ENCODE results near the gene MLST8. TPM values are rescaled to one million over a fixed set of nuclear protein-coding genes. Genes with fewer than 3 reads are reported as not detected.
A peak's percentile ranks its signal among the peaks of the same experiment; 100 is the strongest.

Gene MLST8
- total RNA-seq, 1 experiment from 2014 or later, result 87.6 TPM

DNA sequence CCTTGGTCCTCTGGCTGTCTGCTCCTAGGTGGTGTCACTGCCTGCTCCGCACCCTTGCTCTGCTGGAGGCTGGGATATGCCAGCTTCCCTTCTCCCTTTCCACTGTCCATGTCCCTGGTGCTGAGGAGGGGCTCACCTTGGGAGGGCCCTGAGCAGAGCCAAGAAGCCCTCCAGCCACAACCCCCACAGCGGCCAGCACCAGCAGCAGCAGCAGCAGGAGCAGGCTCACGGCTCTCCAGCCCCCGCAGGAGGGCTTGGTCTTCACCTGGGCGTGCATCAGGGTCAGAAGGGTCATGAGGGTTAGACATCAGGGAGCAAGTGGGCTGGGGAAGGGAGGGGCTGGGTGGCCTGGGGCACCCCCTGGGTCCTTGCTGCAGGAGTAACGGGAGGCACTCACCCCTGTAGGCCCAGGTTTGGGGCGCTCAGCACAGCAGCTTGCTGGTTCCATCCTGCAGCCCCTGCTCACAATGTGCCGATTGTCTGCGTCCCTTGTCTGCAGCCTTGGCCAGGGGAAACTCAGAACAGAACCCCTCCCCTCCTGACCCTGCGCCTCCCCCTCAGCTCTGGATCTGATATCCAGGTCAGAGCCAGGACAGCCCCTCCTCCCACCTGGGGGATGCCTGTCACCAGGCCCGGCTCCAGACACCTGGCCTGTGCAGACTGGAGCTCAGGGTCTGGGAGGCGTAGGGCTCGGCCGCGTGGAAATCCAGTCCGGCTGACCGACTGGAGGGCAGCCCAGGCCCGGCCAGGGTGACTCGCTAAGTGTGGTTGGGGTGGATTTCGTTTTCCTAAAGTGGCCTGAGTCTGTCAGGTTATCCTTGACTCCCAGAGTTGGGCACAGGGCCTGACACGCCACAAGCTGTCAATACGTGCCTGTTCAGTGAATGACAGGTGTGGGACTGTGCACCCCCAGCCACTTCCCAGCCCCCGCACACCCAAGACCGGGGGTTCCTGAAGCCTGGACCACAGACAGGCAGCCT, 5.4 kb downstream of the MLST8 start, which contains the start of gene BRICD5:
BRICD5 (minus strand) TSS at position 478 of the 980 bp plus-strand sequence; CDS start at position 448, 30 bp downstream.
- H3K9me3 Mint-ChIP-seq (ENCODE audit: unreplicated experiment), result no peaks in the 10 kb centered on the region
- no peak within 1 kb of the TSS for H3K4me3 Mint-ChIP-seq (ENCODE audit: unreplicated experiment)
- TF ChIP-seq, protein P1, sequence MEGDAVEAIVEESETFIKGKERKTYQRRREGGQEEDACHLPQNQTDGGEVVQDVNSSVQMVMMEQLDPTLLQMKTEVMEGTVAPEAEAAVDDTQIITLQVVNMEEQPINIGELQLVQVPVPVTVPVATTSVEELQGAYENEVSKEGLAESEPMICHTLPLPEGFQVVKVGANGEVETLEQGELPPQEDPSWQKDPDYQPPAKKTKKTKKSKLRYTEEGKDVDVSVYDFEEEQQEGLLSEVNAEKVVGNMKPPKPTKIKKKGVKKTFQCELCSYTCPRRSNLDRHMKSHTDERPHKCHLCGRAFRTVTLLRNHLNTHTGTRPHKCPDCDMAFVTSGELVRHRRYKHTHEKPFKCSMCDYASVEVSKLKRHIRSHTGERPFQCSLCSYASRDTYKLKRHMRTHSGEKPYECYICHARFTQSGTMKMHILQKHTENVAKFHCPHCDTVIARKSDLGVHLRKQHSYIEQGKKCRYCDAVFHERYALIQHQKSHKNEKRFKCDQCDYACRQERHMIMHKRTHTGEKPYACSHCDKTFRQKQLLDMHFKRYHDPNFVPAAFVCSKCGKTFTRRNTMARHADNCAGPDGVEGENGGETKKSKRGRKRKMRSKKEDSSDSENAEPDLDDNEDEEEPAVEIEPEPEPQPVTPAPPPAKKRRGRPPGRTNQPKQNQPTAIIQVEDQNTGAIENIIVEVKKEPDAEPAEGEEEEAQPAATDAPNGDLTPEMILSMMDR (IDR thresholded peaks at IDR 0.05; ENCODE audit: unreplicated experiment), result no peak
- H3K27me3 Mint-ChIP-seq (ENCODE audit: insufficient read depth, unreplicated experiment), result no peaks in the 10 kb centered on the region
- no TSS peak for BruUV-seq (replicated peaks)
- peaks cover 44% of the 10 kb centered on the region for H3K36me3 Mint-ChIP-seq (ENCODE audit: insufficient read depth, unreplicated experiment)
- ChIA-PET CTCF (interaction anchor here (0.7 to 1.4 kb wide), 2 partner anchors 49 to 948 kb away, joined by 3 to 6 read pairs; no protein-coding TSS in a partner anchor), POLR2A (interaction anchor here (0.8 to 1.7 kb wide), 2 partner anchors 41 to 56 kb away, joined by 5 to 6 read pairs; partner anchors contain the start of genes ECI1 and TRAF7)
- intact Hi-C loops (cut with micrococcal nuclease), result loop anchor here (5.0 kb wide), 1 partner anchor 58 kb away; no protein-coding TSS in a partner anchor
- H3K4me1 Mint-ChIP-seq (ENCODE audit: insufficient read depth, unreplicated experiment), result peaks cover 27% of the 10 kb centered on the region
- DNase-seq (ENCODE audit: unreplicated experiment), result no peak
- H3K27ac Mint-ChIP-seq (ENCODE audit: low read depth, unreplicated experiment), result peak within 1 kb of the TSS; percentile 33

DNA sequence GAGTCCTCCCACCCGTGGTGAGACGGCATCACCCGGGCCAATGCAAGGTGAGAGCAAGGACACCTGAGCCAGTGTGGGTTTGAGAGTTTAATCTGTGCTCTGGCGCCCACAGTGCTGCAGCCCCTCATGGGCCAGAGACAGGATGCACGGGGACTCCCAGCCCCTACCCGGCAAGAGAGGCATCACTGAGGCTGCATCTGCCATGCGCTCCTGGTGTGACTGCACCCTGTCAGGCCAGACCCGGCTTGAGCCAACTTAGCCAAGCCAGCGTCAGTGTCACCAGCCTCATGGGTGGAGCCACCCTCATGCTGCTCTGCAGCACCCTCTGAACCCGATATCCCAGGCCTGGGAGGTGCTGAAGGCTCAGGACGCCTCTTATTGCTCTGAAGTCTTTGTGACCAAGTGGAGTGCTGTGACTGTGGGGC, 6.7 kb downstream of the MLST8 start:
- ChIA-PET POLR2A (interaction anchor here (0.7 to 1.8 kb wide), 15 partner anchors 11 to 321 kb away, joined by 3 to 8 read pairs (median 6); partner anchors contain the start of genes E4F1, ECI1, GFER and RPS2), CTCF (interaction anchor here (0.9 kb wide), 1 partner anchor 39 kb away, joined by 3 read pairs; the partner anchor contains the start of gene ECI1)
- DNase-seq (ENCODE audit: unreplicated experiment), result no peak
- Mint-ChIP-seq H3K4me3 (ENCODE audit: unreplicated experiment) (peak overlapping the region; percentile 72), H3K27ac (ENCODE audit: low read depth, unreplicated experiment) (peak overlapping the region; percentile 33), H3K27me3 (ENCODE audit: insufficient read depth, unreplicated experiment) (no peaks in the 10 kb centered on the region), H3K4me1 (ENCODE audit: insufficient read depth, unreplicated experiment) (peaks cover 27% of the 10 kb centered on the region), H3K36me3 (ENCODE audit: insufficient read depth, unreplicated experiment) (peaks cover 38% of the 10 kb centered on the region), H3K9me3 (ENCODE audit: unreplicated experiment) (no peaks in the 10 kb centered on the region)
- TF ChIP-seq, protein P1 (IDR thresholded peaks at IDR 0.05; ENCODE audit: unreplicated experiment), result no peak
- intact Hi-C loops (cut with micrococcal nuclease), result loop anchor here (5.0 kb wide), 1 partner anchor 60 kb away; no protein-coding TSS in a partner anchor
- BruUV-seq (replicated peaks), result no TSS peak

DNA sequence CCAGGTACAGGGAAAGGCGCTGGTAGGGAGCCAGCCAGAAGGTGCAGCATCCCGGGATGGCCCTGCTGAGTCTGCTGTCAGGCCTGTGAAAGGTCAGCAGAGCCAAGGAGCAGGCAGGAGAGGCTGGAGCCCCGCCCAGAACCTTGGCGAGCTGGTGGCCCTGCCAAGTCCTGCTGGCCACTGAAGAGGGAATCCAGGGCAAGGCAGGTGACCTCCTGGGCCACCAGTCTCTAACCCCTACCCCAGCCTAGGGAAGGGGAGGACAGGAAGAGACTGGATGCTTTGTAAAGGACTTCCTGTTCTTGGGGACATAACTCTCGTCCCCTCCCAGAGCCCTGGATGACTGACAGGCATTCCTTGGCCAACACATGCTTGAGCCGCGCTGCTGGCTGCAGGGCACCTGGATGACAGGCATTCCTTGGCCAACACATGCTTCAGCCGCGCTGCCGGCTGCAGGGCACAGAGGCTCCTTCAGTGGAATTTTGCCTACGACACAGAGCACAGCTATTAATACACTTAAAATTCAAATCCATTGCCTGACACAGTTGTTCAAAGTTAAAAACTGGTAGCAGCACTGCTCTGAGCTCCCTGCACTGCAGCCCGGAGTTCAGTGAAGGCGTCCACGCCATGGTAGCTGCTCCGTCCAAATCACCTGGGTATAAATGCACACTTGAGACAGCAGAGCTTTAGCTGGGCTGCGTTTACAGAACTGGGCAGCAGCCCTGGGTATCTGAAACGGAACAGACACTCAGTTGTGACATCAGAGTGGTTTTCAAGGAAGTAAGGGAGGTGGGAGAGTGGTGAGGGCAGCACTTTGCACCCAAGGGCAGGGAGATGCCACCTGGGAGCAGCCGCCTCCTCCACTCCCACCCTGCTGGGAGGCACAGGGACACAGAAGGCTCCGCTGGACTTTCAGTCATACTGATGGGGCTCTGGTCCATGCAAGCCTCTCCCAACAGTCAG, 7.4 kb downstream of the MLST8 start:
- peaks cover 31% of the 10 kb centered on the region for H3K36me3 Mint-ChIP-seq (ENCODE audit: insufficient read depth, unreplicated experiment)
- ChIA-PET CTCF (interaction anchor here (0.9 kb wide), 1 partner anchor 39 kb away, joined by 3 read pairs; the partner anchor contains the start of gene ECI1), POLR2A (interaction anchor here (0.6 to 1.8 kb wide), 18 partner anchors 10 to 320 kb away, joined by 3 to 8 read pairs (median 3); partner anchors contain the start of genes ATP6V0C, E4F1, ECI1 and GFER)
- intact Hi-C loops (cut with micrococcal nuclease), result loop anchor here (5.0 kb wide), 1 partner anchor 60 kb away; no protein-coding TSS in a partner anchor
- BruUV-seq (replicated peaks), result no TSS peak
- H3K27ac Mint-ChIP-seq (ENCODE audit: low read depth, unreplicated experiment), result peak overlapping the region; percentile 33
- peak overlapping the region; percentile 72 for H3K4me3 Mint-ChIP-seq (ENCODE audit: unreplicated experiment)
- H3K4me1 Mint-ChIP-seq (ENCODE audit: insufficient read depth, unreplicated experiment), result peaks cover 21% of the 10 kb centered on the region
- peak; percentile 64 for DNase-seq (ENCODE audit: unreplicated experiment)
- no peaks in the 10 kb centered on the region for H3K27me3 Mint-ChIP-seq (ENCODE audit: insufficient read depth, unreplicated experiment)
- no peaks in the 10 kb centered on the region for H3K9me3 Mint-ChIP-seq (ENCODE audit: unreplicated experiment)
- TF ChIP-seq, protein P1 (IDR thresholded peaks at IDR 0.05; ENCODE audit: unreplicated experiment), result no peak

Data from MCF 10A (cell line).